CD4-positive, alpha-beta T cell treated with Interleukin-15 for 4 hours (primary cell): ENCODE data around the gene PTPA.

Experiments used
- DNase-seq: peaks from one replicate; pipeline ENCODE4 v3.0.0-alpha.2; 2020; ENCODE audit warnings: low spot score

The PTPA gene

GRCh38 chr9:129110740-129111527 lies at the start of gene PTPA, which contains the start of gene CRAT:
Gene PTPA, plus strand, starts transcription at chr9:129111415. Its CDS starts 186 bp downstream, at chr9:129111601.
Gene CRAT, minus strand, starts transcription at chr9:129110793. Its CDS starts 284 bp downstream, at chr9:129110509.
- peak; percentile 94 for DNase-seq

GRCh38 chr9:129063061-129063460 lies 48.2 kb upstream of the PTPA start:
- no peak for DNase-seq

DNA sequence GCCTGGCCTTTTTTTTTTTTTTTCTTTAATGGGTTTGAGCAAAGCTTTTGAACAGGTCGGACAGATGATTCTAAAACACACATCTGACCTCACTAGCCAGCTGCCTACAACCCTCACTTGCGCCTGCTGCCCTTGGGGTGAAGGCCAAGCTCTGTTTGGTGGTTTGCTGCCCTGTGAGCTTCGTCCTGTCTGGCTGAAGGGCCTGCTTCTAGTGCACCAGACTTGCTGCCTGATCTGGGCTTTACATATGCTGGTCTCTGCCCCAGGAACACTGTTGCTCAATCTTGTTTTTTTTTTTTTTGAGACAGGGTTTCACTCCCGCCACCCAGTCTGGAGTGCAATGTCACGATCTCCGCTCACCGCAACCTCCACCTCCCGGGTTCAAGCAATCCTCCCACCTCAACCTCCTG lies 46.7 kb upstream of the PTPA start:
- no peak for DNase-seq

GRCh38 chr9:129068110-129068509 lies 43.1 kb upstream of the PTPA start:
- no peak for DNase-seq

- peak; percentile 48 for DNase-seq
Measured at GRCh38 chr9:129068990-129069861, 42.0 kb upstream of the PTPA start.

GRCh38 chr9:129069862-129070641 lies 41.2 kb upstream of the PTPA start:
- DNase-seq: no peak

- no peak for DNase-seq
Measured at GRCh38 chr9:129070696-129071525, 40.3 kb upstream of the PTPA start.

DNA sequence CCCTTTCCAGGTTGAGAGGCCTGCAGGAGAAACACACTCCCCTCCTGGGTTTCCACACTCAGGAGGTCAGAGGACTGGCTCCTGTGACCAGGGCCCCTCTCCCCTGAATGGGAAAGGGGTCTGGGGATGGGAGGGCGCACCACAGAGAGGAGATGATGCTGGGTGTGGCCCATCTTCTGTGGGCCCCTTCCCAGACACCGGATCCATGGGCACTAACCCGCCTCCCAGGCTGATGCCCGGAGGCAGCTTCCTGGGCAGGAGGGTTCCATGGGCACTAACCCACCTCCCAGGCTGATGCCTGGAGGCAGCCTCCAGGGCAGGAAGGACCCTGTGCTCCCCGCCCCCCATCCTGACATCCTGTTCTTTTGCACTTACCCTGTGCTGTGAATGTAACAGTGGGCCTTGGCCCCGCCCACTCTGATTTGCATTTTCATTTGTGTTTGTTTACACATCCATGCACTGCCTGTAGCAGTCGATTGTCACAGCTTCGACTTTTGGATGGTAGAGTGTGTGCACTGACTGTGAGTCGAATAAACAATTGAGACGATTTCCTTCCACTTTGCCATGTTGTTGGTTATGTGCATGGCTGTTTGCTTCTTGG lies 39.6 kb upstream of the PTPA start:
- no peak for DNase-seq

DNA sequence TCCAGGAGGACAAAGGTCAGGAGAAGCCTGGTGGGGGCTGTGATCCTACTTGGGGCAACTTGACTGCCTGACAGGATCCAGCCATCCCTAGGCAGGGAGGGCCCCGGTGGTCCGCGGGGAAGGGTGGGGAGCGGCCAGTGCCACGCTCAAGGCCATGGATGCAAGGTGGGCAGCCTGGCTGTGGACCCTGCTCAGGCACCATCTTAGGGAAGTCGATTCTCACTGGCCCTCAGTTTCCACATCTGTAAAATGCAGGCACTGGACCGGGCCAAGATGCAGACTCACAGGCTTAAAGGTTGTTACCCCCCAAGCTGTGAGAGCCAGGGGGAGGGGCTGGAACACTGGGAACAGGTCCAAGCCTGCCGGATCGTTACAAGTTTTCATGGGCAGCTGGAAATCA lies 39.0 kb upstream of the PTPA start:
- DNase-seq: no peak

GRCh38 chr9:129073404-129073803 lies 37.8 kb upstream of the PTPA start:
- no peak for DNase-seq

DNA sequence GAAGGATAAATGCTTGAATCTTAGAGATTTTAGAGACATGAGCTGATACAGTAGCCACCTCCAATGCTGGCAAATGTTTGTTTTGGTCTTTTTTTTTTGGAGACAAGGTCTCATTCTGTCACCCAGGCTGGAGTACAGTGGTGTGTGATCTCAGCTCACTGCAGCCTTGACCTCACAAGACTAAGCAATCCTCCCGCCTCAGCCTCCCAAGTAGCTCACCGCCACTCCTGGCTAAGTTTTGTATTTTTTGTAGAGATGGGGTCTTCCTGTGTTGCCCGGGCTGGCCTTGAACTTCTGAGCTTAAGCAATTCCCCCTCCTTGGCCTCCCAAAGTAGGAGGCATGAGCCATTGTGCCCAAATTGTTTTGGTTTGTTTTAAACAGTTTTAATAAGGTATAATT lies 37.1 kb upstream of the PTPA start:
- no peak for DNase-seq

- no peak for DNase-seq
Measured at GRCh38 chr9:129075996-129076639, 35.1 kb upstream of the PTPA start.

GRCh38 chr9:129076640-129077037 lies 34.6 kb upstream of the PTPA start:
- no peak for DNase-seq

DNA sequence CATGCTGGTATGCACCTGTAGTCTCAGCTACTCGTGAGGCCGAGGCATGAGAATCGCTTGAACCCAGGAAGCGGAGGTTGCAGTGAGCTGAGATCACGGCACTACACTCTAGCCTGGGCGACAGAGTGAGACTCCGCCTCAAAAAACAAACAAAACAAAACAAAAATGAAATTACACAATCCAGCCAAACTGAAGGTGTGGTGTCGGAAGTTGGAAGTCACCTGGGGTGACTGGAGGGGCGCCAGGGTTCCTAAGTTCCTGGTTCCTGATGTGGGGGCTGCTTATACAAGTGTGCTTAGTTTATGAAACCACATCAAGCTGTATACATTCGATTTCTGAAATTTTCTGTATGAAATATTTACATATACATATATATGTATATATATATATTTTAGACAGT lies 34.0 kb upstream of the PTPA start:
- DNase-seq: no peak

GRCh38 chr9:129078691-129079503 lies 32.3 kb upstream of the PTPA start:
- no peak for DNase-seq

- DNase-seq: no peak
Measured at GRCh38 chr9:129079829-129080228, 31.4 kb upstream of the PTPA start.

GRCh38 chr9:129080298-129080600 lies 31.0 kb upstream of the PTPA start:
- DNase-seq: no peak

DNA sequence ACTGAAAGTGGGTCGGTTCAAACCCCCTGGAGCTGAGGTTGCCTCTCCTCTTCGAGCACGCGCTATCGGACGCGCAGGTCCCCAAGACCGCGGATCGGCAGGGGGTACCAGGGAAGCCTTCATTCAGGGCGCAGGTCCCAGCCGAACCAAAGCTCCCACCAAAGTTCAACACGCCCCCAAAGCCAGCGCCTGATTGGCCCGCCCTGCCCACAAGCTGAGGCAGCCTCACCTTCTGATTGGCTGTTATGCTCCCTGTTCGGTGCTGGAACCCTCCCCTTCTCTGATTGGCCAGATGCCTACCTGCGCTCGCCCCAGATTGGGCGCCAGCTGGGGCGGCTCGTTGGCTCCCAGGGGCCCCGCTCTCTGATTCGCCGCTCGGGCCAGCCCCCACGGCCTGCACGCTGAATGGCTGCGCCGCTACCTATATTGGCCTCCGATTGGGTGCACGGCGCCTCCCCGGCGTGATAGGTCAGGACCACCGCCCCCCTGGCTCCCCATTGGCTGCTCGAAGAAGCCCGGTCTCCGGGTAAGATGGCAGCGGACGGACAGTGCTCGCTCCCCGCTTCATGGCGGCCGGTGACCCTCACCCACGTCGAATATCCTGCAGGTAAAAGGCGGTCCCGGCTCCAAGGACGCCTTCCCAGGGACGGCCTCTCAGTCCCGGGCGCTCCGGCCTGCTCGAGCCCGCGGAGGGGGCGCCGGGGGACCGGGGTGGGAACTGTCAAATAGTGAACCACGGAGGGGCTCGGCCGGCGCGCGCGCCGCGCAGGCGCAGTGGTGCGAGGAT lies 30.4 kb upstream of the PTPA start, which contains the start of gene DOLPP1:
TSS of gene DOLPP1 (plus strand) at position 511 of the 787 bp plus-strand sequence. CDS start at position 532, 21 bp downstream.
- DNase-seq: peak; percentile 99
